Measurements from ENCODE around the gene BMI1. TPM values are rescaled to one million over a fixed set of nuclear protein-coding genes. Genes with fewer than 3 reads are reported as not detected.

BMI1 gene
- total RNA-seq, 1 experiment from 2014 or later = 85.2 TPM

DNA sequence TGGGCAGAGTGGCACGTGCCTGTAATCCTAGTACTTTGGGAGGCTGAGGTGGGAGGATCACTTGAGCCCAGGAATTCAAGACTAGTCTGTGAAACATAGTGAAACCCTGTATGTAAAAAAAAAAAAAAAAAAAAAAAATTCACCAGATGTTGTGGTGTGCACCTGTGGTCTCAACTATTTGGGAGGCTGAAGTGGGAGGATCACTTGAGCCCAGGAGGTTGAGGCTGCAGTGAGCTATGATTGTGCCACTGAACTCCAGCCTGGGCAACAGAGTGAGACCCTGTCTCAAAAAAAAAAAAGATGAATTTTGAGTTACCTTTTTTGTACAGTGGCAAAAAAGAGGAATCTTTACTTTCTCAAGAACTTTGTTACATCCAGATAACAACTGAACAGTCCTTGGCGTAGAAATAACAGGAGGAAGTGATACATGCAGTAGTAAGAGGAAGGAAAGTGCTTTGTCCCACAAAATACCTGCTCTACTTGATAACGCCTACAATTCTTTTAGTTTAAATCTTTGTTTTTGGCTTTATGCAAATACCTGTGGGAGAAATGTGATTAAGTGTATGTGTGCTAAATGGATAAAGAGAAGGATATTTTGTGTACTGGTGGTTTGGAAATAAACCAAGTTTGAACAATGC lies 53.7 kb downstream of the BMI1 start:
- CTCF ChIA-PET = interaction anchor here (0.7 kb wide), 1 partner anchor 13 kb away, joined by 3 read pairs; no protein-coding TSS in a partner anchor

DNA sequence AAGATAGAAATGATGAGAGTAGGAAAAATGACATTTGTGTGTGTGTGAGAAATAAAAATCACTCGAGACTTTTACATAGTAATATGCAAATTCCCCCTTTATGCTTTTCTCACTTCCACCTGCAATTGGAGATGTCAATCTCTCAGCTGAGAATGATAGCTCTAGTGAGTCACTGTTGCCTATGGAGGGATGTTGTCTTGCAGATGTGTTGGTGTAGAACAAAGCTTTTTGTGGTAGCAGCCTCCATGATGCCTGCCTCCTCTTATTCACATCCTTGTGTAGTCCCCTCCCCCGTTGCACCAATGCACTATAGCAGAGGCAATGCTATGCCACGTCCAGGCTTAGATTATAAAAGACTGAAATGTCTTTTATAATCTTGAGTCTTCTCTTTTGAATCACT lies 58.2 kb downstream of the BMI1 start:
- CTCF ChIA-PET = no interaction called here
- TF ChIP-seq EZH2 (IDR thresholded peaks at IDR 0.05; ENCODE audit: borderline replicate concordance, low read depth, low read length, poor library complexity, severe bottlenecking) (no peak), CTCF (conservative IDR thresholded peaks at IDR 0.05; ENCODE audit: low read depth, low read length) (no peak)
- Histone ChIP-seq H3K36me3 (ENCODE audit: insufficient read depth, low read length, poor library complexity, severe bottlenecking) (no peaks in the 10 kb centered on the region), H3K9me3 (ENCODE audit: low read depth, low read length, poor library complexity, severe bottlenecking) (no peaks in the 10 kb centered on the region), H3K4me3 (ENCODE audit: low read depth, low read length, poor library complexity, severe bottlenecking) (no peak overlapping the region), H3K27me3 (replicated peaks; ENCODE audit: insufficient read depth, low read depth, low read length, poor library complexity) (no peaks in the 10 kb centered on the region), H3K27ac (ENCODE audit: low read depth, low read length, poor library complexity, severe bottlenecking) (no peak overlapping the region), H3K4me1 (ENCODE audit: insufficient read depth, low read length, poor library complexity, severe bottlenecking) (no peaks in the 10 kb centered on the region)
- POLR2A ChIA-PET (ENCODE audit: low non-redundant PET) = no interaction called here
- BruUV-seq (replicated peaks) = no TSS peak
- intact Hi-C loops (cut with micrococcal nuclease; ENCODE audit: unreplicated experiment) = no loop called here
- DNase-seq (ENCODE audit: low spot score) = no peak

More for the DNA sequence above, 53.7 kb downstream of the BMI1 start:
- POLR2A ChIA-PET (ENCODE audit: low non-redundant PET) = interaction anchor here (0.5 to 0.6 kb wide), 2 partner anchors 39 to 367 kb away, joined by 3 read pairs; no protein-coding TSS in a partner anchor
- no peak for DNase-seq (ENCODE audit: low spot score)
- Histone ChIP-seq H3K9me3 (ENCODE audit: low read depth, low read length, poor library complexity, severe bottlenecking) (no peaks in the 10 kb centered on the region), H3K4me1 (ENCODE audit: insufficient read depth, low read length, poor library complexity, severe bottlenecking) (no peaks in the 10 kb centered on the region), H3K36me3 (ENCODE audit: insufficient read depth, low read length, poor library complexity, severe bottlenecking) (no peaks in the 10 kb centered on the region), H3K4me3 (ENCODE audit: low read depth, low read length, poor library complexity, severe bottlenecking) (no peak overlapping the region), H3K27me3 (replicated peaks; ENCODE audit: insufficient read depth, low read depth, low read length, poor library complexity) (no peaks in the 10 kb centered on the region), H3K27ac (ENCODE audit: low read depth, low read length, poor library complexity, severe bottlenecking) (no peak overlapping the region)
- TF ChIP-seq EZH2 (IDR thresholded peaks at IDR 0.05; ENCODE audit: borderline replicate concordance, low read depth, low read length, poor library complexity, severe bottlenecking) = no peak
- no peak for TF ChIP-seq CTCF (conservative IDR thresholded peaks at IDR 0.05; ENCODE audit: low read depth, low read length)
- intact Hi-C loops (cut with micrococcal nuclease; ENCODE audit: unreplicated experiment) = no loop called here
- BruUV-seq (replicated peaks) = no TSS peak

Other genes starting within 250 kb of the BMI1 start
- not detected in 2 replicates for gene EBLN1, start 103.1 kb upstream of the BMI1 start, total RNA-seq (2021)
- gene COMMD3, start 4.7 kb upstream of the BMI1 start, total RNA-seq (2021) = 66.0 and 72.6 TPM in 2 replicates
- 0.39 and 0.74 TPM in 2 replicates for gene SPAG6, start 24.4 kb downstream of the BMI1 start, total RNA-seq (2021)

Data from A673 (cell line).